ENCODE measurements around the gene RFPL1. TPM values are rescaled to one million over a fixed set of nuclear protein-coding genes. Genes with fewer than 3 reads are reported as not detected.

Gene RFPL1
- total and polyA plus RNA-seq, 2 experiments from 2014 or later, result not detected

- Histone ChIP-seq H3K27me3 (no peaks in the 10 kb centered on the region), H3K36me3 (replicated peaks; ENCODE audit: insufficient read depth, low read depth) (no peaks in the 10 kb centered on the region), H3K27ac (no peak overlapping the region), H3K79me2 (no peaks in the 10 kb centered on the region), H2AFZ (no peak overlapping the region), H3K4me3 (no peak overlapping the region), H3K9me3 (ENCODE audit: low read depth) (no peaks in the 10 kb centered on the region), H3K4me2 (no peak overlapping the region), H3K4me1 (ENCODE audit: insufficient read depth) (no peaks in the 10 kb centered on the region), H4K20me1 (ENCODE audit: insufficient read depth, poor library complexity, severe bottlenecking) (no peaks in the 10 kb centered on the region), H3K9me2 (replicated peaks; ENCODE audit: insufficient read depth) (no peaks in the 10 kb centered on the region)
- TF ChIP-seq EZH2 (IDR thresholded peaks at IDR 0.05; ENCODE audit: borderline replicate concordance), result no peak
- TF ChIP-seq CTCF (IDR thresholded peaks at IDR 0.05; ENCODE audit: poor library complexity), result no peak
- no peak for TF ChIP-seq EZH2phosphoT487 (IDR thresholded peaks at IDR 0.05; ENCODE audit: low read depth, severe bottlenecking, unreplicated experiment)
- DNase-seq (ENCODE audit: low spot score), result no peak
Observed at GRCh38 chr22:29458551-29458950, 20.2 kb downstream of the RFPL1 start.

GRCh38 chr22:29459773-29460172 lies 21.4 kb downstream of the RFPL1 start:
- TF ChIP-seq CTCF (IDR thresholded peaks at IDR 0.05; ENCODE audit: poor library complexity), result no peak
- no peak for TF ChIP-seq EZH2phosphoT487 (IDR thresholded peaks at IDR 0.05; ENCODE audit: low read depth, severe bottlenecking, unreplicated experiment)
- no peak for TF ChIP-seq EZH2 (IDR thresholded peaks at IDR 0.05; ENCODE audit: borderline replicate concordance)
- Histone ChIP-seq H3K4me1 (ENCODE audit: insufficient read depth) (no peaks in the 10 kb centered on the region), H3K27ac (no peak overlapping the region), H3K27me3 (no peaks in the 10 kb centered on the region), H3K79me2 (no peaks in the 10 kb centered on the region), H3K9me2 (replicated peaks; ENCODE audit: insufficient read depth) (no peaks in the 10 kb centered on the region), H3K4me2 (no peak overlapping the region), H3K9me3 (ENCODE audit: low read depth) (no peaks in the 10 kb centered on the region), H3K4me3 (no peak overlapping the region), H4K20me1 (ENCODE audit: insufficient read depth, poor library complexity, severe bottlenecking) (no peaks in the 10 kb centered on the region), H3K36me3 (replicated peaks; ENCODE audit: insufficient read depth, low read depth) (no peaks in the 10 kb centered on the region), H2AFZ (no peak overlapping the region)
- 61% methylated on average over 9 of the region's 9 CpGs for WGBS (ENCODE audit: low lambda C conversion rate, missing lambda C conversion rate)
- DNase-seq (ENCODE audit: low spot score), result no peak

- no peak overlapping the region for H3K4me2 ChIP-seq
- no peak overlapping the region for H3K27ac ChIP-seq
- no peaks in the 10 kb centered on the region for H3K9me3 ChIP-seq (ENCODE audit: low read depth)
- WGBS (ENCODE audit: low lambda C conversion rate, missing lambda C conversion rate), result 94% methylated on average over 5 of the region's 5 CpGs
- TF ChIP-seq CTCF (IDR thresholded peaks at IDR 0.05; ENCODE audit: poor library complexity) (no peak), EZH2 (IDR thresholded peaks at IDR 0.05; ENCODE audit: borderline replicate concordance) (no peak), EZH2phosphoT487 (IDR thresholded peaks at IDR 0.05; ENCODE audit: low read depth, severe bottlenecking, unreplicated experiment) (no peak)
- no peaks in the 10 kb centered on the region for H3K9me2 ChIP-seq (replicated peaks; ENCODE audit: insufficient read depth)
- H3K79me2 ChIP-seq, result no peaks in the 10 kb centered on the region
- no peak for DNase-seq (ENCODE audit: low spot score)
- H3K4me3 ChIP-seq, result no peak overlapping the region
- H2AFZ ChIP-seq, result no peak overlapping the region
- no peaks in the 10 kb centered on the region for H3K36me3 ChIP-seq (replicated peaks; ENCODE audit: insufficient read depth, low read depth)
- no peaks in the 10 kb centered on the region for H3K4me1 ChIP-seq (ENCODE audit: insufficient read depth)
- no peaks in the 10 kb centered on the region for H4K20me1 ChIP-seq (ENCODE audit: insufficient read depth, poor library complexity, severe bottlenecking)
- no peaks in the 10 kb centered on the region for H3K27me3 ChIP-seq
Observed at GRCh38 chr22:29461263-29461662, 22.9 kb downstream of the RFPL1 start.

GRCh38 chr22:29463629-29464028 lies 25.2 kb downstream of the RFPL1 start:
- no peaks in the 10 kb centered on the region for H3K4me1 ChIP-seq (ENCODE audit: insufficient read depth)
- no peak for DNase-seq (ENCODE audit: low spot score)
- no peaks in the 10 kb centered on the region for H3K9me2 ChIP-seq (replicated peaks; ENCODE audit: insufficient read depth)
- no peak overlapping the region for H2AFZ ChIP-seq
- no peak overlapping the region for H3K4me2 ChIP-seq
- TF ChIP-seq EZH2phosphoT487 (IDR thresholded peaks at IDR 0.05; ENCODE audit: low read depth, severe bottlenecking, unreplicated experiment) (no peak), CTCF (IDR thresholded peaks at IDR 0.05; ENCODE audit: poor library complexity) (no peak), EZH2 (IDR thresholded peaks at IDR 0.05; ENCODE audit: borderline replicate concordance) (no peak)
- H3K79me2 ChIP-seq, result no peaks in the 10 kb centered on the region
- no peaks in the 10 kb centered on the region for H3K9me3 ChIP-seq (ENCODE audit: low read depth)
- H4K20me1 ChIP-seq (ENCODE audit: insufficient read depth, poor library complexity, severe bottlenecking), result no peaks in the 10 kb centered on the region
- H3K4me3 ChIP-seq, result no peak overlapping the region
- no peak overlapping the region for H3K27ac ChIP-seq
- no peaks in the 10 kb centered on the region for H3K36me3 ChIP-seq (replicated peaks; ENCODE audit: insufficient read depth, low read depth)
- 80% methylated on average over 7 of the region's 7 CpGs for WGBS (ENCODE audit: low lambda C conversion rate, missing lambda C conversion rate)
- peaks cover 5% of the 10 kb centered on the region for H3K27me3 ChIP-seq
